Fibroblast of skin of left biceps (primary cell): ENCODE measurements around the gene COASY.

ENCODE experiments used
- DNase-seq, 2 experiments: peaks; one replicate each; pipeline ENCODE4 v3.0.0-alpha.2; 2013; ENCODE audit warnings: low read depth in 2 of 2

COASY gene

DNA sequence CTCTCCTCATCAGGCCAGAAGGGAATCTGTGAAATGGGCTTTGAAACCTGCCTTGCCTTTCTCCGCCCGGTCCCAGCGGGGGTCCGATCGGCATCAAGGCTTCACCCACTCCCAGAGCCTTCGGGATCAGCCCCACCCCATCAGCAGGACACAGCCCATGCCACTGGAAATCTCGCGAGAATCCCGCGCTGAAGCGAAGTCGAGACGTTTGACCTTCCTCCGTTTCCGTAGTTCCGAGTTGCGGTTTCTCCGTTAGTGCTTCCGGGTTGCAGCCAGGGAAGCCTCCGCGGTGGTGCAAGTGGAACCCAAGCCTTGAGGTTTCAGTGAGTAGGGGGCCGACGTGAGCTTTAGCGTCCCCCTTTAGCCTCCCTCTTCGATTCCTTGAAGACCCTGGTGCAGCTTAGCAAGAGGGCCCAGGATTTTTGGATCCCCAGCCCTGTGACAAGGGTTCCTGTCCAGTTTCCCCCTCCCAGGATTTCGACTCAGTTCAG lies at the start of gene COASY:
COASY (plus strand) TSS at position 252 of the 491 bp plus-strand sequence. CDS start 475 bp downstream, outside the sequence.
- peak; percentile 95 to 96 for DNase-seq

DNA sequence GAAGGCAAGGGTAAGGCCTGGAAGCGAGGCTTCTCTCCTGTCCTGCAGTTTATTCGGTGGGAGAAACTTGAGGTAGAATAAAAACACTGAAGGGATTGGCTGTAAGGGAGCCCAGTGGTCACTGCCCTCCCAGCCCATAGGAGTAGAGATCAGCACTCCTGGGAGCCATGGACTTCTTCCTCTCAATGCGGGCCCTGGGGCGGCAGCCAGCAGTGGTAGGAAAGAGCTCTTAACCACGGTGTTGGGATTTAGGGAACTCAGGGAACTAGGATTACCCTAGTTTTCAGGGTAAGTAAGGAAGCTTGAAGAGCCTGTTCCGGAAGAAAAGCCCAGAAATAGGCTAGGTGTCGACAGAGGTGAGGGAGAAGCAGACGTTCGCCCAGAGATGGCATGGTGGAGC lies 49.7 kb upstream of the COASY start:
- DNase-seq: no peak

DNA sequence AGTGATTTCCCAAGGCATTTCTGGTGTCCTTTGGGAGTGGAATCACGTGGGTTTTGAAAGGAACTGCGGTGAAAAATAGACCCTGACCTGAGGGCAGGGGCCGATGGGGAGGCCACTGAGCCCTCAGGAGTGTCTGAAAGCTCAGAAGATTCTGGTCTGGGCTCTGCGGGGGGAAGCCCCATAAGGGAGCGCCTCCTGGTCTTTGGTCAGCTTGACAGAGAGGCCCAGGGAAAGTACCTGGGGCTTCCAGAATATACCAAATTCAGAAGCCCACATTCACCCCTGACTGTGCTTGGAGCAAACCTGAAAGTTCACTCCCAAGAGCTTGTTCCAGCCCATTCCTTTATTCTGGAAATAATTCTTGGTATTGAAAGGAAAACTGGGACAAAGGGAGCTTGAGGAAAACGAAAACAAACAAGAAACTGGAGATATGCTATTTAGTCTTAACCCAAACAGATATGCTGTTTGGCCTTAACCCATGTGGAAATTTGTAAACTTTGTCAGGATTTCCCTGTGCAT lies 49.2 kb upstream of the COASY start:
- DNase-seq: no peak

DNA sequence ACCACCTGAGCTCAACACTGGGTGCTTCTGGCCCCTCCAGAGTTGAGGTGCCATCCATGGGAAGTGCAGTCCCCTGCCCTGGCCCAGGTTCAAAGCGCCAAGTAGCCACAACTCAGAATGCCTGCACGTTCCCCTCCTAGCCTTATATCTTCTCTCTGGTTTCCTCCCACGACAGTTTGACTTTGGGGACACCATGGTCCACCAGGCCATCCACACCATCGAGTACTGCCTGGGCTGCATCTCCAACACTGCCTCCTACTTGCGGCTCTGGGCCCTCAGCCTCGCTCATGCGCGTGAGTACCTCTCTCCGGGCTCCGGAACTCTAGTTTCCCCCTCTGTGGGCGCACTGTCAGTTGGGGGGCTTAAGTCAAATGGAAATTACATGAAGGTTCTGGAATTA lies 48.3 kb upstream of the COASY start:
- no peak for DNase-seq

DNA sequence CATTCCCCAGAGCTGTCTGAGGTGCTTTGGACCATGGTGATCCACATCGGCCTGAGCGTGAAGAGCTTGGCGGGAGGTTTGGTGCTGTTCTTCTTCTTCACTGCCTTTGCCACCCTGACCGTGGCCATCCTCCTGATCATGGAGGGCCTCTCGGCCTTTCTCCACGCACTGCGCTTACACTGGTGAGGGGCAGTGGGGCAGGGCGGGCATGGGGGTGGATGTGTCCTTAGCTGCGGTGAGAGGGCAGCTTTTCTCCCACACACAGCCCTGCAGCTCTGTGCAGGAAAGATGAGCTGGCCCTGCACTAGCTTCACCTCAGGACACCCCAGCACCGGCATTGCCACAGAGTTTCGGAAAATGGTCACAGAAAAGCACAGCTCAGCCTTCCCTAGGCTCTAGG lies 47.7 kb upstream of the COASY start:
- DNase-seq: no peak

DNA sequence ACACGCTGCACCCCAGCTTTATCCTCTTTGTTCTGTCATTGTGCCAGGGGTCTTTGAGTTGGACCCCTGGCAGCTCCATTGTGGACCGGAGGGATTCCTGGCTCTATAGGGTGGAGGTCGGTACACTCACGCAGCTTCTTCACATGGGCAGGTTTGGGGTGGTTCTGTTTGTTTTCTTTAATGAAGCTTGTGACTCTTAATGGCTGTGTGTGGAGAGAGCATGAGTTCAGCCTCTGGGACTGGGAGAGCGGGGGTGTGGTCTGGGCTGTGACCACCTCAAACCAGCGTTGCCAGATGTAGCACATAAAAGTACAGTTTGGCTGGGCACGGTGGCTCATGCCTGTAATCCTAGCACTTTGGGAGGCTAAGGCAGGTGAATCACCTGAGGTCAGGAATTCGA lies 47.1 kb upstream of the COASY start:
- DNase-seq: no peak

DNA sequence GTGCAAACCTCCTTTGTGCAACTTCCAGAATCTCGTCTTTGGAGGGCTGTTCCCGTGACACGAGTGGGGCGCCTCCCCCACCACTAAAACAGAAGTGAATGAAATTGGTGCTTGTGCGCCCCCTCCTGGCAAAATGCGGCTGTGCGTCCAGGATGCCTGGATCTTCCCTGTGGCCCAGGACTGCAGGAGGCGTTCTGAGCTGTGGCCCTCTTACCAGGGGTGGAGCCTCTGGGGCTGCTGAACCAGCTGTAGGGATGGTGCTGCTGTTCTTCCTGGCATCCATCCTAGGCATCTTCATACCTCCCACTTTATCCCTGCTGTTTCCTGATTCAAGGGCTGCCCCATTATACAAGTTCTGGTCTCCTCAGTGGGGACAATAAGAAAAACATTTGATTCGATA lies 44.4 kb upstream of the COASY start:
- peak; percentile 78 to 83 for DNase-seq

DNA sequence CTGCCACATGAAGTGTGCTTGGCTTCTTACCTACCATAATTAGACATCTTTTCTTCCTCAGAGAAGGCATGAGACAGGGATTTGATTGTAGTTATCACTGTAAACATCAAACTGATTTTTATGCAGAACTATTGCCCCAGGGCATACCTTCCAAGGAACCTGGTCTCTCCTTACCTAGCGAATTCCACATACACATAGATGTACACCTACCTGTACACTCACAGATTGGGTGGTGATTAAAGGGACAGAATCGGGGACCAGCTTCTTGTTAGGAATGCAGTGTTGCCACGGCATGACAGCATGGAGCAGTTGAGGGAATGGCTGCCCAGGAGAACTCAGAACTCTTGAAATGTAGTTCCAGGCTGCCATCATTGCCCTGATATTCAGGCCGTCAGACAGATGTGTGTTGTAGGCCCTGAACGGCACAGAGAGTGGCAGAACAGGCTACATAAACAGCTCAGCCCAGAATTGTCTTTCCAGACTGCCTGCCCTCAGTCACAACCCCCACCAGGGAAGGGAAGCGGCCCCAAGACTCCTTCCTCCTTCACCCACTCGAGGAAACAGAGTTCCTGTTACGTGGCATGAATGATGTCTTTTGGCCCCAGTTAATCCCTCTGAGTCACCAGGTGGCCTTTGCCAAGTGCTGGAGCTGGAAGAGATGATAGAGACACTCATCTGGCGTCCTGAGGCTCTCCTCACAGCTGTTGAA lies 43.7 kb upstream of the COASY start:
- peak; percentile 96 for DNase-seq

DNA sequence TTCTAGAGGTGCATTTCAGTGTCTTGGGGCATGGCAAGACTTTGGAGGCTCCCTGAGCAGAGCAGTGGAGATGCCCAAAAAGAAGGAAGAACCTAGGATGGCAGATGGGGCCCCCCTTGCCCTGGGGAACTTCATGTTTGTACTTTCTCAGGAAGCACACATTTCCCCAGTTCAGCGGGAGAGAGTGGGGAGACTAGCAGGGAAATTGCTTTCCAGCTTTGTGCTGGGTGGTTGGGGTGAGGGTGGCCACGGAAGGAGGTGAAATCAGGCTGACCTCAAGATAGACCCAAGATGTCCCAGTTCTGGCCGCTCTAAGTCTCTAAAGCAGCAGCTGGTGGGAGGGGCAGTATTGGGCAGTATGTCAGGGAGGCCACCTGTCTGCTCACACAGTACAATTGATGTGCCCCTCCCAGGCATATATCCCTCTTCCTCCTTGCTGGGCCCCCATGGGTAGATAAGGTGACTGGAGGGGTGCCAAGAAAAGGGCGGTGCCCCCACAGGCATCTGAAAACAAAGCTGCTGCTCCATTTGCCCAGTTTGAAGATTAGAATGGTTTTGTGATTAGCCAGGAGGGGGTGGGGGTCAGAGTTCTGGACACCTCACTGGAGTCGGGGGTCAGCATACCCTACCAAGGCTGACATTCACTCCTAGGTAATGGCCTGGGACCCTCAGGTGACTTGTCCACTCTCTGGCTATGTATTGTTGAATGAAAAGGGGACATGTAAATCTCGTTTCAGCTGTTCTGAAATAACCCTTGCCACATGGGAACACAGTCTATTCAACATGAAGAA lies 43.0 kb upstream of the COASY start:
- no peak for DNase-seq

DNA sequence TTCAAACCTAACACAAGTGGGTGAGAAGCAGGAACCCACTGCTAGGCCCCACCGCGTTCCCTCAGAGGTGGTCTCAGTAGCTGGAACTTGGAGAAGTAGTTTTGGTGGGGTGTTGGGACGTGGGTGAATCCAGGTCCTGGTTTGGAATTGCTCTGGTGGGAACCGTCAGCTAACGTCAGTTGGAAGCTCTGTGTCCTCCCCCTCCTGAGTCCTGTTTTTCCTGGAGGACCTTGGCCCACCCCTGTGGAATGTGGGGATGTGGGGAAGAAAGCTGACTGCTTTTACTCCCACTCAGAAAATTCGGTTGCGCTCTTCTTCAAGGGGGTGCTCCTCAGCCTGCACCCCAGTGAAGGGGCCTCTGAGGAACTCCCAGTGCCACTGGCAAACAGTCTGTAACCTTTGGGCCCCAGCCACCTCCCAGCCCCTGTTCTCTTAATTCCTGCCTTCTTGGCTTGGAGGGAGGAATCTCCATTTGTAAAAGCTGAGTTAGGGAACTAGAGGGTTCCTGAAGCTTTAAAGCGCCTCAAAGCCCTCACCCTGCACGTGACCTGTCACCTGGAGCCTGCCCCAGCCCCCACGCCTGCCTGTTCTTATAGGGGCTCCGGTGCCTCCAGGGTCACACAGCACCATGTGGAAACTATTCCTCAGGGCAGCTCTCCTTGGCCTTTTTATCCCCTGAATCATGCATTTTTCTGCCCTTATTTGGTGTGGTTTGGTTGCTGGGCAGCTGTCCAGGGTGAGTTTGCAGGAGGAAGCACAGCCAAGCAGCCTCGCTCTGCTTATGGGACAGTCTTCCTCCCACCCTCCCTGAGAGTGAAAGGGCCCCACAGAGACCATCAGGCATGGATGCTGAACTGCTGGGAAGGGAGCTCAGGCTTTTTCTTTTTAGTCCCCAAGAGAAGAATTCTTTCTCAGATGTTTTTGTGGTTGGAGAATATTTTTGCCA lies 42.1 kb upstream of the COASY start:
- DNase-seq: peak; percentile 100

DNA sequence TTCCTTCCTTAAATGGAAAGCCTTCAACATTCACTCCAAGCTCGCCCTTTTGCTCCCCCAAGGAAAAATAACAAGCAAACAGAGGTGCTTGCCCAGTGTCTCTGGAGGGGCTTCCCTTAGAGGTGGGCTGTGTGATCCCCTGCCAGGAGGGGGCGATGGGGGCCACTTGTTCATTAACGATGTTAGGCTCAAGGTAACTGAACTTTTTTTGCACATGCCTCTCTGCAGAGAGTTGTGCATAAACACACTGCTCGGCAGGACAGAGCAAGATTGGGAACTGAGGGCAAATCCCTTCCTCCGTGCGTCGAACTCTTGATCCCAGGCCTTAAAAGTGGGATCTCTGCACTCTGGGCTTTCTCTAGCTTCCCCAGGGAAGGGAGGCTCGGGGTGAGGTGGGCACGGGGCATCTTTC lies 41.4 kb upstream of the COASY start:
- no peak for DNase-seq

DNA sequence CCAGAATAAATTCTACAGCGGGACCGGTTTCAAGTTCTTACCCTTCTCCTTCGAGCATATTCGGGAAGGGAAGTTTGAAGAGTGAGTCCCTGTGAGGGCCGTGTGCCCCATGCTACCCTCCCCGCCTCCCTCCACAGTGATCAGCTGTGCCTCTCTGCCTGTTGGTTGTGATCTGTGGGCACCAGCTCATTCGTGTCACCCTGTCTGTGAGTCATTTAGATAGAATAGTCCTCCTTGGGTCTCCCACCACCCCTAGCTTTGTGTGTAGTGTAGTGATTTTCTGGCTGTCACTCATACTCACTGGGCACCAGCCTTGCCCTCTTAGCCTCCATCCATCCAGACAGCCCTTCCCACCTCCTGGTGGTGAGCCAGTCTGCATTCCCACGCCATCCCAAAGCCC lies 40.9 kb upstream of the COASY start:
- no peak for DNase-seq

DNA sequence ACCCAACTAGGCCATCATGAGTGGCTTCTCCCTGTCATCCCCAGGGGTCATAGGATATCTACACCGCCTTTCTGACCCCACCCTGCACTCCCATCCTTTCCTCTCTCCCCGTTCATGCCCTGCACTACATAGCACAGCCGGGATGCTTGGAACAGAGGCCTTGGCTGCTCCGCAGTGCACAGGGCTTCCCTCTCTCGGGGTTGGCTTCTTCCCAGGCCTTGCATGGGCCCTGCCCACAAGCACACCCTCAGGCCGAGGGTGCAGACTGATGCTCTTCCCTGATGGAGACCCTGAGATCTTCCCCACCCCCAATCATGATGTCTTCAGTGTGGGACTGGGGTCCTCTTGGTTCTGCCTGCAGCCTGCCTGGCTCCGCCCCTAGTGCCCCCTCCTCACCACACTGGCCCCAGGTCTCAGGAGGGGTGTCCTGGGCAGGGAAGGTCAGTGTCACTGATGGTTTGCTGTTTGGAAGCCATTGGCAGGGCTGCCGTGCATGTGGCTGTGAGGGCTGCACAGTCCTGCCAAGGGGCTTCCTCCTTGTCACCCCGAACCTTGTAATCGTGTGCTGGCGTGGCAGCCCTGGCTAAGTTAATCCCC lies 40.2 kb upstream of the COASY start:
- DNase-seq: no peak

DNA sequence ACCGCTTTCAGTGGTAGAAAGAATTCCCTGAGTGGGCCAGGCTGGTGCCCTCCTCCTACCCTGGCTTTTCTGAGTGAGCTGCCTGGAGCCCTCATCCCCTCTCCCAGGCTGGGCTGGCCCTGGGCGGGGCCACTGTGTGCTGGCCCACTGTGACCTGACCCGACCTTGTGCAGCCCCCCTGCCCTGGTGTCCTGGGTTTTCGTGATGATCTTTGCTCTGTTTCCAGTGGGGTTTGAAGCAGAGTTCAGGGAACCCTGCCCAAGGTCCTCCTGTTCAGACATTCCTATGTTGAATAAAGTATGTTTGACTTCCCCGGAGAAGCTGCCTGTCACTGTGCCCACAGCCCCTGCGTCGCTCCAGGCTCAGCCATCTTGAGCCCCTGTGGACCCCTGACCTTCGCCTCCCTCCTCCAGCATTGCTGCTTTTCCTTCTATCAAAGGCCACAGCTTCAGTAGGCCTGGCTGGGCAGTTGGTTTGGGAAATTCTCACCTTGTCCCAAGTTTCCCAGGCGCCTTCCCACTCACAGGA lies 39.6 kb upstream of the COASY start:
- DNase-seq: no peak

DNA sequence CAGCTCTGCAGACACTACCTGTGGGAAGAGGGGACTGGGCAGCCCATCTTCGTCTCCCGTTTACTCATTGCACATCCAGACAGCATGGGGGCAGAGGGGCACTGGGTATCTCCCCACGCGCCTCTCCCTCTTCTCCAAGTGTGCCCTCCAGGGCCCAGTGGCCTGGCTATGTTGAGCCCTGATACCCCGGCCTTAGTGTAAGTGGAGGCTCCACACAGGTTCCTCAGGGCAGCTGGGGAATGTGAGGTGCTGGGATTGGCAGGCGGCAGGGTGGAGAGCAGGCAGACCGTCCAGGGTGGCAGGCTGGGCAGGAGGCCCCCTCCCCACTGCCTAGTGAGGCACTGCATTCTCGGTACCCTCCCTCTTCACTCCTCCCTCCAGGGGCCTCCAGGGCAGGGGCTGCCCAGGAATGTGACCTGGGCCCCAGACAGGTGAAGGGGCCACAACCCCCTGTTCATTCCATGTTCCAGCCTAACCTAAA lies 39.1 kb upstream of the COASY start:
- DNase-seq: no peak

DNA sequence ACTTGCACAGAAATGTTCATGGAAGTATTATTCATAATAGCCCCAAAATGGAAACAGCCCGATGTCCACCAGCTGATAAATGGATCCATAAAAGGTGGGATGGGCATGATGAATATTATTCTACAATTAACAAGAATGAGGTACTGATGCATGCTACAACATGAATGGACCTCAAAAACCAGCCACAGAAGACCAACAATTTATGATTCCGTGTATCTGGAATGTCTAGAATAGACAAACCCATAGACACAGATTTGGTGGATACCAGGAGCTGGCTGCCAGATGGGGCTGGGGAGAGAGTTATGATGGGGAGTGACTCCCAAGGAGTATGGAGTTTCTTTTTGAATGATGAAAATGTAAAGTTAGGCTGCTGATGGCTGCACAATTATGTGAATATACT lies 36.7 kb upstream of the COASY start:
- peak; percentile 85 to 86 for DNase-seq

DNA sequence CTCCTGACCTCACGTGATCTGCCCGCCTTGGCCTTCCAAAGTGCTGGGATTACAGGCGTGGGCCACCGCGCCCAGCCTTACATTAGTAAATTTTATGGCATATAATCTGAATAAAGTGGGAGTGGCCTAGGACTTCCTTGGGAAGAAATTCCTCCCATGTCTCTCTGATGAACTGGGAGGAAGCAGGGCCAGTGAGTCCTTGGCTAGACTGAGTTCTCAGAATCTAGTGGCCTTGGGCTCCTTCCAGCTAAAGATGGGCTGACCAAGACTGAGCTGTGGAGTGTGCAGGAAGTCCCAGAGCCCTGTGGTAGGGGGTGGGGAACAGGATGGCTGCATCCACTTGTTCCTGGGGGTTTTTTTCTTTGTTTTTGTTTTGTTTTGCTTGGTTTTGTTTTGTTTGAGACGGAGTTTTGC lies 35.9 kb upstream of the COASY start:
- no peak for DNase-seq

DNA sequence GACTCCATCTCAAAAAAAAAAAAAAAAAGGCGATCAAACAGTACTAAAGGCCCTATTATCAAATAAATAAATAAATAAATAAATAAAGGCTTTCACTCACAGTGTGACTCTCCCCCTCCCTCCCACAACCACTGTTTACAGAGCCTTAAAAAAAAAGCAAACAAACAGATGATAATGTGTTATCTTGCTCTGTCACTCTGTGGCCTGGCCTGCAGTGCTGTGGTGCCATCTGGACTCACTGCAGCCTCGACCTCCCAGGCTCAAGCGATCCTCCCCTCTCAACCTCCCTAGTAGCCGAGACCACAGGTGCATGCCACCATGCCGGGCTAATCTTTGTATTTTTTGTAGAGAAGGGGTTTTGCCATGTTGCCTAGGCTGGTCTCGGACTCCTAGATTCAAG lies 34.0 kb upstream of the COASY start:
- no peak for DNase-seq

DNA sequence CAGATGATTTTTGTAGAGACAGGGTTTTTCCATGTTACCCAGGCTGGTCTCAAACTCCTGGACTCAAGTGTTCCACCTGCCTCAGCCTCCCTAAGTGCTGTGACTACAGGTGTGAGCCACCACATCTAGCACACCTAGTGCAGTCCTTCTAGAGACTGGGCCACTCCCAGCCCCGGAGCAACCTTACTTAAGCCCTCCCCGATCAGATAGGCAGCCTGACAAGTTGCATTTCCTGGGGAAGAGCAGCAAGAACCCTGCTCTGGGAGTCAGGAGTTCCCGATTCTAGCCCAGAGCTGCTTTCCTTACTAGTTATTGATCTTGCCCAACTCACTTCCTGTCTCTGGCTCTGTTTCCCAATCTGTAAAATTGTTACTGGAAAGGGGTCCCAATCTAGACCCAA lies 32.9 kb upstream of the COASY start:
- no peak for DNase-seq

DNA sequence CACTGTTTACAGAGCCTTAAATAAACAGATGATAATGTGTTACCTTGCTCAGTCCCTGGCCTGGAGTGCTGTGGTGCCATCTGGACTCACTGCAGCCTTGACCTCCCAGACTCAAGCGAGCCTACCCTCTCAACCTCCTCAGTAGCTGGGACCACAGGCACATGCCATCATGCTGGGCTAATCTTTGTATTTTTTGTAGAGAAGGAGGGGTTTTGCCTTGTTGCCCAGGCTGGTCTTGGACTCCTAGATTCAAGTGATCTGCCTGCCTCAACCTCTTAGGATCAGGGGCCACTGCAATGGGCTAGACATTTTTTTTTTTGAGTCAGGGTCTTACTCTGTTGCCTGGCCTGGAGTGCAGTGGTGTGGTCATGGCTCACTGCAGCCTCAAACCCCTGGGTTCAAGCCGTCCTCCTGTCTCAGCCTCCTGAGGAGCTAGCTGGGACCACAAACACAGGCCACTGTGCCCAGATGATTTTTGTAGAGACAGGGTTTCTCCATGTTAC lies 30.9 kb upstream of the COASY start:
- no peak for DNase-seq
